ENCODE measurements around the gene SLC26A4.

SLC26A4 gene

GRCh38 chr7:107690611-107691010 is 30.0 kb downstream of the SLC26A4 start:
- DNase-seq (ENCODE audit: low read depth, low spot score): no peak
- no peak overlapping the region for H3K4me3 ChIP-seq (ENCODE audit: low read length)

DNA sequence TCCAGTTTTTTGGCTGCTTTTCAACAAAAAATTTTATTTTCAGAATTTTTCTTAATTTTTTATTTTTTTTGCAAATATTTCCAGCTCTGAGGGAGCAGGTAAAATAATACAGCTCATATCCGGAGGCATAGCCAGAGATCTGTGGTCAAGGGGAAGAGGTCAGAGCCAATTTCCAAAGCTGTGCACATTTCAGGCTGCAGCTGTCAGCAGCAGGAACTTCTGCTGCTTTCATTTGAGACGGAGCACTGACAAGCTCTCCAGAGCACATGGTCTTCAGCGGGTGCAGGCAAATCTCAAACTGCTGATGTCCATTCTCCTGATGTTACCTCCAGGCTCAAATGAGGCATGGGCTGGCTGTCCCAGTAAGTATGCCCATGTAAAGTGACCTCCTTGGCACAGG is 31.1 kb downstream of the SLC26A4 start:
- no peak for DNase-seq (ENCODE audit: low read depth, low spot score)
- no peak overlapping the region for H3K4me3 ChIP-seq (ENCODE audit: low read length)

- H3K4me3 ChIP-seq (ENCODE audit: low read length): no peak overlapping the region
- no peak for DNase-seq (ENCODE audit: low read depth, low spot score)
These were observed 31.9 kb downstream of the SLC26A4 start for GRCh38 chr7:107692501-107692900.

GRCh38 chr7:107693396-107693795 is 32.8 kb downstream of the SLC26A4 start:
- no peak overlapping the region for H3K4me3 ChIP-seq (ENCODE audit: low read length)
- no peak for DNase-seq (ENCODE audit: low read depth, low spot score)

- no peak for DNase-seq (ENCODE audit: low read depth, low spot score)
- no peak overlapping the region for H3K4me3 ChIP-seq (ENCODE audit: low read length)
These were observed 33.8 kb downstream of the SLC26A4 start for GRCh38 chr7:107694386-107694785.

DNA sequence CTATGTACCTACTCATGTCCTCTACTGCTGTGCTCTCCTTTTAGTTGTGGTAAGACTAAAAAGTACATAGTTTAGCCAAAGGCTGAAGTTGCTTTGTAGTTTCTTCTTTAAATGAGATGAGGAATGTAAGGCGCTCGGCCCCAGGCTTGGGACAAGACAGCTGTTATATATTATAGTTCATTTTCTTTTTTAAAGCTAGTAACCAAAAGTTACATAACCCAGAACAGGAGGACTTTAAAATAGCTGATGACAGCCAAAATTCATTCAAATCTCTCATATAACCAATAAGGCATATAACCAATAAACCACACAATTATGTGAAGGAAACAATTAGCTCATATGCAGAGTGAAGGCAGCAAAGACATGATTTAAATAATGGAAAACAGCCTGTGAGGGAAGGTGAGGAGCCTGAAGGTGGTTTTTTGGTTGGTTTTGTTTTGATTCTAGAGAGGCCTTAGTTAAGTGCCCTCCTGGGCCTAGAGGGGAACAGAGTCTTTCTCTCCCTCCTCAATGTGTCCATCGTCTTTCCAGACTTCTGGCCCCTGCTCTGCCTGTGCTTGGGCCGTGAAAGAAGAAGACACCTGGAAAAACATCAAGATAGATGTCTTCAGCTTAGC is 35.8 kb downstream of the SLC26A4 start:
- DNase-seq (ENCODE audit: low read depth, low spot score): no peak
- no peak overlapping the region for H3K4me3 ChIP-seq (ENCODE audit: low read length)

DNA sequence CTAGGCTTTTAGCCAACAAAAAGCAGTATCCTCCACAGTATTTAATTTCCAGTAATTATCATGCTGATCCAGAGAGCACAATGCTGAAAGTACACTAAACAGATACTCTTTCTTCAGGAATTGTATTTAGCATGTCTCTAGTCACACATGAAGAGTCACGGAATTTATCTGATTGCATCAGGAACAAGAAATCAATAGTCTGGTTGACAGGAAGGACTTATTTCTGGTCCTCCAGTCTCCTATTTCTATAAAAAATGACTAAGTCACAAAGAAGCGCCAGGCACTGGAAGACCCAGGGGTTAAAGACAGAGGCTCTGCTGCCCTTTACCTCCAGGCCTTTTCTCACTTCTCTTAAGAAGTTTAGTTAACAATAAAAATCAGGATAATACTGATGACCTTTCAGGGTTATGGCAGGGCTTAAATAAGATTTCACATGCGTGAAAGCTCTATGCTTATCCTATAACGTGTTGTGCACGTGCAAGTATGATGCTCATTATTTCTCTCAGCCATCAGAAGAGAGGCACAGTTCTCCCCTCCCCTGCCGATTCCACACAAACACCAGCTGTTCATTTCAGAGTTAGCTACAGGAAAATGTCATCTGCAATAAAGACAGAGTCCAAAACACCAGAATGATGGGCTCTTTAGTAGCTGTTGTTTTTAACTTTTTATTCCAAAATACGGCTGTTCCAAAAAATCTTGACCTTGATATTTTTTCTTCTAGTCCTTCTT is 36.9 kb downstream of the SLC26A4 start:
- DNase-seq (ENCODE audit: low read depth, low spot score): no peak
- no peak overlapping the region for H3K4me3 ChIP-seq (ENCODE audit: low read length)

- no peak overlapping the region for H3K4me3 ChIP-seq (ENCODE audit: low read length)
- no peak for DNase-seq (ENCODE audit: low read depth, low spot score)
These were observed 39.9 kb downstream of the SLC26A4 start for GRCh38 chr7:107700570-107700969.

DNA sequence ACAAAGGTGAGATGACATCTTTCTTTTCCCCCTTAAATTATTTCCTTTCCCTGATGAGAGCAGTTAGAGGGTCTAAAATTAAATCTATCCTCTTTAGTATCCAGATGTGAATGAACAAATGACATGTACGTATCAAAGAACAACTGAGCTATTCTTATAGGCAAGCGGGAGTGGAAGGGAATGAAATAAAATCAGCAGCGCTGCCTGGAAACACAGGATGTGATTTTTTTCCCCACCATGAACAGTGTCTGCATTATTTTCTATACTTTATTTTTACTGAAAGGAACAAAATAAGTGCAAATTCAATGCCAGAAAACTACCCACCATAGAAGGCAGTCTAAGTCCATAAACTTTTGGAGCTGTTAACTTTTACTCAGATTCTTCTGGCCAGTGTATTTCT is 40.6 kb downstream of the SLC26A4 start:
- H3K4me3 ChIP-seq (ENCODE audit: low read length): no peak overlapping the region
- DNase-seq (ENCODE audit: low read depth, low spot score): no peak

DNA sequence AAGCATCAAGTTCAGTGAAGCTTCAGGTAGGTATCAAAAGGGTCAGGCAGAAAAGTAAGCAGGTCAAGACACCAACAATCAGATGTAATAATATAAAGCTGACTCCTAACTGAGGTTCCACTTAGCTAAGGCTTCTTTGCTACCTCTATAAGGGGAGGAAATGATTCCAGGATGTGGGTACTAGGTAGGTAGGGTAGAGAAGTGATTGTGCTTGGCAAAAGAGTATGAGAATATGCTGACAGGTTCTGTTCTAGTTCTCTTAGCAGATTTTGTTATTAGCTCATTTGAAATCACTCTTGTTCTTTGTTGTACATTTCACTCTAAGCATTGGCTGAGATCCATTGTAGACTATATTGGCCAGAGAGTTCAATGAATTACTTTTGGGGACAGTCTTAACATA is 42.6 kb downstream of the SLC26A4 start:
- H3K4me3 ChIP-seq (ENCODE audit: low read length): no peak overlapping the region
- DNase-seq (ENCODE audit: low read depth, low spot score): peak; percentile 5

- H3K4me3 ChIP-seq (ENCODE audit: low read length): no peak overlapping the region
- DNase-seq (ENCODE audit: low read depth, low spot score): no peak
These were observed 43.2 kb downstream of the SLC26A4 start for GRCh38 chr7:107703872-107704271.

GRCh38 chr7:107708956-107709355 is 48.3 kb downstream of the SLC26A4 start:
- no peak for DNase-seq (ENCODE audit: low read depth, low spot score)
- H3K4me3 ChIP-seq (ENCODE audit: low read length): no peak overlapping the region

GRCh38 chr7:107711301-107711700 is 50.7 kb downstream of the SLC26A4 start:
- no peak overlapping the region for H3K4me3 ChIP-seq (ENCODE audit: low read length)
- no peak for DNase-seq (ENCODE audit: low read depth, low spot score)

DNA sequence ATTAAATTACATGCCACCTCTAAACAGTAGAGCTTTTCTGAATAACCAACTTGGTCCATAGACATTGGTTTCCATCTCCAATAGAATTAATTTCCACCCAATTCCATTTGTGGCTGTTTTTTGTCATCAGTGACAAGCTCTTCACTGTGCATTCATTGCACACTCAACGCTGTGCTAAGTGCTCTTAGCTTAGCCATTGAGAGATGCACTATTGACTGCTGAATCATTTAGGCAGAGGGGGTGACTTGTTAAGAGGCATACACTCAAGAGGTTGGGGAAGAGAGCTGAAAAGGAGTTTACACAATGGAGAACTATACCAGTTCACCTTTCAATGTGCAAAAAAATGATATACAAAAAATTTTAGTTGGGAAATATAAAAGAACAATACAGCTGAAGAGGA is 51.4 kb downstream of the SLC26A4 start:
- DNase-seq (ENCODE audit: low read depth, low spot score): no peak

DNA sequence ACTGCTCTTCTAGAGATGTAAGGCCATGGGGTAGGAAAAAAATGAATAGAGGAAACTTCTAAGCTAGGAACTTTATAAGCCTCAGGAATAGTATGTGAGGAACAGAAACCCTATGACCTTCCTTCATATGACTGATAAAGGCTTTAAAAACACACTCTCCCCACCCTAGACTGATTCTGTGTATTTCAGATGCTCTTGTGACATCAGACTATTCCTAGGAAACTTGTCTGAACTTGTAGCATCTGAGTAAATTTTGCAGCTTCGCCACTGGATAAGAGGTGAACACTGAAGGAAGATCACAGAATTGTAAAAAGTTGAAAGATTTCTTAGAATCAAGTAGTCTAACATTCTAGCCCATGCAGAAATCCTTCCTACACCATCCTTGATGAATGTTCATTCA is 52.3 kb downstream of the SLC26A4 start:
- no peak overlapping the region for H3K4me3 ChIP-seq (ENCODE audit: low read length)
- DNase-seq (ENCODE audit: low read depth, low spot score): no peak

More for the DNA sequence above, 51.4 kb downstream of the SLC26A4 start:
- H3K4me3 ChIP-seq (ENCODE audit: low read length): no peak overlapping the region

DNA sequence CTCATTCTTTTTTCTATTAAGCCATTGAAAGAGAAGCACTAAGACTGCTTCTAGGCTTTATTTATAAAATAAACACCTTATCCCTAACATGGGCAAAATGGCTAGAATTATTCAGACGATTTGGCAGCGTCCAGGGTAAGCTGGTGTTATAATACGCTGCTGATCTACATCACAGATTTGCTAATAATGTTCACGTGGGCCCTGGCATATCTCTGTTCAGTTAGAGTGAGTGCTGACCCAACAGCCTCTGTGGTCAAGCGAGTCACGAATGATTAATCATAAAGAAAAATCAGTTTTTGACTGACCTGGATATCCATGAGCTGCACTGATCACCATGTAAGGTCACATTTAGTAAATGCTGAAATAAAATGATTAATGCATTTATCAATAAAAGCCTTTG is 54.9 kb downstream of the SLC26A4 start:
- DNase-seq (ENCODE audit: low read depth, low spot score): no peak

DNA sequence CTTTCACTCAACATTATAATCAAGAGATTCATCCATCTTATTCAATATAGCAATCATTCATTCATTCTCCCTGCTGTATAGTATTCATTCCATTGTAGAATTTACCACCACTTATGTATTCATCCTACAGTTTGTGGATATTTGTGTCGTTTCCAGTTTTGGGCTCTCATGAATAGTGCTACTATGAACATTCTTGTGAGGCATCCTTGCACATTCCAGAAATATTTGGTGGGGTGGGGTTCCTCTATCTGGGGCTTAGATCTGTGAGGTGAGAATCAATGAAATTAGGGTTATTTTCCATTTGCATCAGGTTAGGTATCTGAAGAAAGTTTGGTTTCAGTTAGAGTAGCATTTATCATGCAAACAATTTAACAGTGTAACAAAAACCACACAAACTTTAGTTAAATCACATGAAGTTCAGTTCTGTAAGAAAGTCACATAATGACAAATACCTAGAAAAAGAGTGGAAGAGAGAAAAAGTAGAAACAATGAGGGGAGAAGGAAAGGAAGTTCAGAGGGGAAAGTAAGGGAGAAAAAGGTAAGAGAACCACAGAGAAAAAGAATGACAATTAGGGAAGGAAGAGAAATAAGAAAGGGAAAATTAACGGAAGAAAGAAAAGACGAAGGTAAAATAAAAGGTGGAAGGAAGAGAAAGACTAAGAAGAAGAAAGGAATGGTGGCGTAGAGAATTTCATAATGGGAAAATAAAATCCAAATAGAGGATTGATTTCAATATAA is 58.0 kb downstream of the SLC26A4 start:
- no peak for DNase-seq (ENCODE audit: low read depth, low spot score)
- H3K4me3 ChIP-seq (ENCODE audit: low read length): no peak overlapping the region

More for the DNA sequence above, 54.9 kb downstream of the SLC26A4 start:
- no peak overlapping the region for H3K4me3 ChIP-seq (ENCODE audit: low read length)

- H3K4me3 ChIP-seq (ENCODE audit: low read length): no peak overlapping the region
- no peak for DNase-seq (ENCODE audit: low read depth, low spot score)
These were observed 60.7 kb downstream of the SLC26A4 start for GRCh38 chr7:107721286-107721685.

- no peak overlapping the region for H3K4me3 ChIP-seq (ENCODE audit: low read length)
- no peak for DNase-seq (ENCODE audit: low read depth, low spot score)
These were observed 62.6 kb downstream of the SLC26A4 start for GRCh38 chr7:107723255-107723654.

GRCh38 chr7:107725138-107725740 is 64.6 kb downstream of the SLC26A4 start:
- DNase-seq (ENCODE audit: low read depth, low spot score): peak; percentile 47
- no peak overlapping the region for H3K4me3 ChIP-seq (ENCODE audit: low read length)
